OCI-LY7 (cell line): ENCODE measurements around the gene PPP2R5C.

Experiments
- CTCF ChIP-seq: fragments of 200-600 bp; sonication (generic); conservative IDR thresholded peaks from 2 replicates; pipeline ENCODE4 v1.5.1; 2014; ENCODE audit warnings: mild to moderate bottlenecking, antibody characterized with exemption, low read length, moderate library complexity, mixed read lengths
- EZH2phosphoT487 ChIP-seq: fragments of 200-600 bp; sonication (generic); IDR thresholded peaks from 2 replicates; pipeline ENCODE4 v1.6.1; 2018; ENCODE audit warnings: low read depth, borderline replicate concordance, mild to moderate bottlenecking, mixed run types, antibody characterized with exemption, low read length, moderate library complexity, mixed read lengths

- TF ChIP-seq CTCF (no peak), EZH2phosphoT487 (no peak)
Observed at GRCh38 chr14:101820283-101820798, 58.8 kb downstream of the PPP2R5C start.
